Endodermal cell (in vitro differentiated cells): ENCODE results near the gene ELN. TPM values are rescaled to one million over a fixed set of nuclear protein-coding genes. Genes with fewer than 3 reads are reported as not detected.

ENCODE experiments used
- DNase-seq: peaks from one replicate; pipeline ENCODE4 v3.0.0-alpha.2; 2017
- H3K27ac ChIP-seq: 2 replicates; pipeline ENCODE4 v1.5.1; 2013; ENCODE audit warnings: mild to moderate bottlenecking, low read depth, low read length, moderate library complexity
- H3K27me3 ChIP-seq: 2 replicates; pipeline ENCODE4 v1.6.1; 2013; ENCODE audit warnings: mild to moderate bottlenecking, low read length, moderate library complexity; ENCODE audit not compliant: insufficient read depth, control insufficient read depth, poor library complexity, severe bottlenecking
- H3K36me3 ChIP-seq: 2 replicates; pipeline ENCODE4 v1.7.0; 2013; ENCODE audit warnings: mild to moderate bottlenecking, low read length, moderate library complexity; ENCODE audit not compliant: control insufficient read depth, insufficient read depth
- H3K4me1 ChIP-seq: one replicate; pipeline ENCODE4 v1.7.0; 2013; ENCODE audit warnings: low read length; ENCODE audit not compliant: control insufficient read depth, insufficient read depth
- H3K4me3 ChIP-seq: 2 replicates; pipeline ENCODE4 v1.5.1; 2013; ENCODE audit warnings: mild to moderate bottlenecking, low read length, moderate library complexity
- H3K9ac ChIP-seq: 2 replicates; pipeline ENCODE4 v1.6.1; 2013; ENCODE audit warnings: mild to moderate bottlenecking, low read length, moderate library complexity; ENCODE audit not compliant: poor library complexity, severe bottlenecking; ENCODE audit errors: extremely low read depth
- H3K9me3 ChIP-seq: 2 replicates; pipeline ENCODE4 v1.6.1; 2013; ENCODE audit warnings: mild to moderate bottlenecking, low read length, moderate library complexity; ENCODE audit not compliant: control insufficient read depth
- H3K27ac Mint-ChIP-seq: 2 replicates; pipeline ENCODE4 v1.8.0; 2020; ENCODE audit warnings: mixed read lengths
- H3K27me3 Mint-ChIP-seq: 2 replicates; pipeline ENCODE4 v1.8.0; 2021; ENCODE audit warnings: mild to moderate bottlenecking, mixed read lengths; ENCODE audit not compliant: insufficient read depth
- H3K36me3 Mint-ChIP-seq: 2 replicates; pipeline ENCODE4 v1.8.0; 2020; ENCODE audit warnings: low read depth, mixed read lengths
- H3K4me1 Mint-ChIP-seq: 2 replicates; pipeline ENCODE4 v1.8.0; 2020; ENCODE audit warnings: mixed read lengths
- H3K4me3 Mint-ChIP-seq: 2 replicates; pipeline ENCODE4 v1.8.0; 2020; ENCODE audit warnings: mild to moderate bottlenecking, moderate library complexity, mixed read lengths
- H3K9me3 Mint-ChIP-seq: 2 replicates; pipeline ENCODE4 v1.8.0; 2020; ENCODE audit warnings: mild to moderate bottlenecking, mixed read lengths
- CTCF ChIP-seq: fragments of 200-600 bp; sonication (generic); conservative IDR thresholded peaks from 2 replicates; pipeline ENCODE4 v1.5.0; 2021; ENCODE audit warnings: antibody characterized with exemption, mild to moderate bottlenecking
- WGBS, 2 experiments: methylation state at CpG; one replicate each; pipeline versions ENCODE4 v1.1.5 to v1.1.7; 2013; ENCODE audit warnings: missing lambda C conversion rate in 2 of 2, mixed read lengths in 1 of 2; ENCODE audit not compliant: insufficient coverage in 1 of 2, insufficient read length in 1 of 2; 5-methylcytosine and 5-hydroxymethylcytosine counted together
- total RNA-seq, 2 donors: library from RNA; stranded (reverse); fragmentation: NEBNext Ultra II Directional in 1 of 2; extraction: Animal tissue kit (Norgen Biotek cat#: 25700) in 1 of 2; gene quantifications; 2 replicates in 1 of 2; 3 replicates in 1 of 2; pipeline ENCODE4 v1.2.1, GENCODE V29; 2021

The ELN gene
- total RNA-seq, 2 donors from 2014 or later, result 0.70 to 1.6 TPM

GRCh38 chr7:74048999-74049599 lies 21.1 kb downstream of the ELN start:
- Mint-ChIP-seq H3K9me3 (no peaks in the 10 kb centered on the region), H3K27me3 (no peaks in the 10 kb centered on the region), H3K27ac (no peak overlapping the region), H3K4me3 (no peak overlapping the region), H3K4me1 (peaks cover 17% of the 10 kb centered on the region), H3K36me3 (no peaks in the 10 kb centered on the region)
- H3K27me3 ChIP-seq, result no peaks in the 10 kb centered on the region
- H3K9me3 ChIP-seq, result no peaks in the 10 kb centered on the region
- peaks cover 6% of the 10 kb centered on the region for H3K4me1 ChIP-seq
- H3K36me3 ChIP-seq, result no peaks in the 10 kb centered on the region
- no peak overlapping the region for H3K9ac ChIP-seq
- no peak for TF ChIP-seq CTCF
- WGBS, 2 experiments, result 88 to 96% methylated on average over 2 of the region's 2 CpGs
- no peak for DNase-seq
- H3K4me3 ChIP-seq, result no peak overlapping the region
- H3K27ac ChIP-seq, result no peak overlapping the region

- H3K9me3 ChIP-seq, result no peaks in the 10 kb centered on the region
- no peaks in the 10 kb centered on the region for H3K36me3 ChIP-seq
- 87 to 95% methylated on average over 3 of the region's 3 CpGs for WGBS, 2 experiments
- no peak for TF ChIP-seq CTCF
- H3K27me3 ChIP-seq, result no peaks in the 10 kb centered on the region
- H3K9ac ChIP-seq, result no peak overlapping the region
- H3K4me1 ChIP-seq, result peaks cover 6% of the 10 kb centered on the region
- no peaks in the 10 kb centered on the region for H3K36me3 Mint-ChIP-seq
- no peak overlapping the region for H3K27ac Mint-ChIP-seq
- H3K4me3 Mint-ChIP-seq, result no peak overlapping the region
- H3K4me3 ChIP-seq, result no peak overlapping the region
- peaks cover 9% of the 10 kb centered on the region for H3K4me1 Mint-ChIP-seq
- H3K27ac ChIP-seq, result no peak overlapping the region
- DNase-seq, result no peak
- no peaks in the 10 kb centered on the region for H3K9me3 Mint-ChIP-seq
- H3K27me3 Mint-ChIP-seq, result no peaks in the 10 kb centered on the region
Measured at GRCh38 chr7:74049997-74050798, 22.2 kb downstream of the ELN start.

GRCh38 chr7:74051193-74051592 lies 23.2 kb downstream of the ELN start:
- Mint-ChIP-seq H3K36me3 (no peaks in the 10 kb centered on the region), H3K4me1 (peaks cover 9% of the 10 kb centered on the region), H3K9me3 (no peaks in the 10 kb centered on the region), H3K4me3 (no peak overlapping the region), H3K27me3 (no peaks in the 10 kb centered on the region), H3K27ac (no peak overlapping the region)
- WGBS, 2 experiments, result 92 to 94% methylated on average over 6 to 10 of the region's 10 CpGs
- TF ChIP-seq CTCF, result no peak
- no peak overlapping the region for H3K4me3 ChIP-seq
- no peak overlapping the region for H3K27ac ChIP-seq
- H3K9me3 ChIP-seq, result no peaks in the 10 kb centered on the region
- DNase-seq, result no peak
- H3K27me3 ChIP-seq, result no peaks in the 10 kb centered on the region
- H3K4me1 ChIP-seq, result peaks cover 6% of the 10 kb centered on the region
- H3K9ac ChIP-seq, result no peak overlapping the region
- no peaks in the 10 kb centered on the region for H3K36me3 ChIP-seq
